ENCODE results near the gene PRDX6.
"Not testable (repeated sequence)": the region's sequence is repeated elsewhere in the genome, so short reads cannot be mapped to it uniquely, and the experiment has no call there.

PRDX6 gene

GRCh38 chr1:173475564-173476196 is 1.5 kb upstream of the PRDX6 start:
- H3K4me1 ChIP-seq = peaks cover 14% of the 10 kb centered on the region
- H3K36me3 ChIP-seq (replicated peaks) = peaks cover 14% of the 10 kb centered on the region
- in situ Hi-C loops (cut with MboI; ENCODE audit: low sequenced_read_pairs) = no loop called here
- peak overlapping the region; percentile 87 for H3K4me3 ChIP-seq
- H3K9me3 ChIP-seq = peaks cover 2% of the 10 kb centered on the region
- DNase-seq (ENCODE audit: low spot score in 2 of 2) = peak; percentile 20 to 21
- H3K27me3 ChIP-seq (ENCODE audit: low read depth) = no peaks in the 10 kb centered on the region

- peaks cover 20% of the 10 kb centered on the region for H3K36me3 ChIP-seq (replicated peaks)
- DNase-seq (ENCODE audit: low spot score in 2 of 2) = no peak
- peaks cover 14% of the 10 kb centered on the region for H3K4me1 ChIP-seq
Measured at GRCh38 chr1:173476197-173476664, 904 bp upstream of the PRDX6 start.

GRCh38 chr1:173476665-173477285 is 360 bp upstream of the PRDX6 start:
- Histone ChIP-seq H3K4me1 (peaks cover 14% of the 10 kb centered on the region), H3K9me3 (no peaks in the 10 kb centered on the region), H3K27me3 (ENCODE audit: low read depth) (no peaks in the 10 kb centered on the region), H3K4me3 (peak overlapping the region; percentile 87), H3K36me3 (replicated peaks) (peaks cover 25% of the 10 kb centered on the region)
- in situ Hi-C loops (cut with MboI; ENCODE audit: low sequenced_read_pairs) = no loop called here
- peak; percentile 90 to 93 for DNase-seq (ENCODE audit: low spot score in 2 of 2)

More at GRCh38 chr1:173476197-173476664, 904 bp upstream of the PRDX6 start:
- peak overlapping the region; percentile 87 for H3K4me3 ChIP-seq
- H3K27me3 ChIP-seq (ENCODE audit: low read depth) = no peaks in the 10 kb centered on the region
- in situ Hi-C loops (cut with MboI; ENCODE audit: low sequenced_read_pairs) = no loop called here
- H3K9me3 ChIP-seq = no peaks in the 10 kb centered on the region; the same call in 1 of the 2 replicates

- peaks cover 39% of the 10 kb centered on the region for H3K36me3 ChIP-seq (replicated peaks)
- no peaks in the 10 kb centered on the region for H3K27me3 ChIP-seq (ENCODE audit: low read depth)
- peaks cover 14% of the 10 kb centered on the region for H3K4me1 ChIP-seq
- H3K9me3 ChIP-seq = no peaks in the 10 kb centered on the region
- in situ Hi-C loops (cut with MboI; ENCODE audit: low sequenced_read_pairs) = no loop called here
- peak overlapping the region; percentile 87 for H3K4me3 ChIP-seq
- DNase-seq (ENCODE audit: low spot score in 2 of 2) = peak; percentile 27 to 32
Measured at GRCh38 chr1:173478094-173478674, 1.0 kb downstream of the PRDX6 start.

- in situ Hi-C loops (cut with MboI; ENCODE audit: low sequenced_read_pairs) = no loop called here
- peak overlapping the region; percentile 87; the same call in 1 of the 2 replicates for H3K4me3 ChIP-seq
- no peak for DNase-seq (ENCODE audit: low spot score in 2 of 2)
- peaks cover 14% of the 10 kb centered on the region for H3K4me1 ChIP-seq
- H3K36me3 ChIP-seq (replicated peaks) = peaks cover 50% of the 10 kb centered on the region
- H3K27me3 ChIP-seq (ENCODE audit: low read depth) = no peaks in the 10 kb centered on the region
- H3K9me3 ChIP-seq = no peaks in the 10 kb centered on the region
Measured at GRCh38 chr1:173479649-173480048, 2.5 kb downstream of the PRDX6 start.

GRCh38 chr1:173481195-173481772 is 4.1 kb downstream of the PRDX6 start:
- no peaks in the 10 kb centered on the region for H3K9me3 ChIP-seq
- H3K4me1 ChIP-seq = peaks cover 14% of the 10 kb centered on the region
- H3K4me3 ChIP-seq = no peak overlapping the region
- peaks cover 66% of the 10 kb centered on the region for H3K36me3 ChIP-seq (replicated peaks)
- no peak for DNase-seq (ENCODE audit: low spot score in 2 of 2)
- H3K27me3 ChIP-seq (ENCODE audit: low read depth) = no peaks in the 10 kb centered on the region
- in situ Hi-C loops (cut with MboI; ENCODE audit: low sequenced_read_pairs) = no loop called here

- in situ Hi-C loops (cut with MboI; ENCODE audit: low sequenced_read_pairs) = no loop called here
- H3K4me1 ChIP-seq = peaks cover 14% of the 10 kb centered on the region
- peaks cover 77% of the 10 kb centered on the region for H3K36me3 ChIP-seq (replicated peaks)
- DNase-seq (ENCODE audit: low spot score in 2 of 2) = no peak
- no peaks in the 10 kb centered on the region for H3K9me3 ChIP-seq
- no peak overlapping the region for H3K4me3 ChIP-seq
- no peaks in the 10 kb centered on the region for H3K27me3 ChIP-seq (ENCODE audit: low read depth)
Measured at GRCh38 chr1:173482683-173483082, 5.5 kb downstream of the PRDX6 start.

- peaks cover 89% of the 10 kb centered on the region for H3K36me3 ChIP-seq (replicated peaks)
- no peak for DNase-seq (ENCODE audit: low spot score in 2 of 2)
- peaks cover 14% of the 10 kb centered on the region for H3K4me1 ChIP-seq
- in situ Hi-C loops (cut with MboI; ENCODE audit: low sequenced_read_pairs) = no loop called here
- no peak overlapping the region for H3K4me3 ChIP-seq
- no peaks in the 10 kb centered on the region for H3K27me3 ChIP-seq (ENCODE audit: low read depth)
- H3K9me3 ChIP-seq = no peaks in the 10 kb centered on the region
Measured at GRCh38 chr1:173484276-173484675, 7.1 kb downstream of the PRDX6 start.

GRCh38 chr1:173485401-173485800 is 8.3 kb downstream of the PRDX6 start:
- H3K4me3 ChIP-seq = no peak overlapping the region
- DNase-seq (ENCODE audit: low spot score in 2 of 2) = no peak
- H3K27me3 ChIP-seq (ENCODE audit: low read depth) = no peaks in the 10 kb centered on the region
- peaks cover 14% of the 10 kb centered on the region for H3K4me1 ChIP-seq
- H3K9me3 ChIP-seq = no peaks in the 10 kb centered on the region
- in situ Hi-C loops (cut with MboI; ENCODE audit: low sequenced_read_pairs) = no loop called here
- H3K36me3 ChIP-seq (replicated peaks) = peaks cover 81% of the 10 kb centered on the region

GRCh38 chr1:173488001-173488400 is 10.9 kb downstream of the PRDX6 start:
- peaks cover 14% of the 10 kb centered on the region for H3K4me1 ChIP-seq
- DNase-seq (ENCODE audit: low spot score in 2 of 2) = no peak
- in situ Hi-C loops (cut with MboI; ENCODE audit: low sequenced_read_pairs) = no loop called here
- H3K9me3 ChIP-seq = no peaks in the 10 kb centered on the region
- peaks cover 55% of the 10 kb centered on the region for H3K36me3 ChIP-seq (replicated peaks)
- no peaks in the 10 kb centered on the region for H3K27me3 ChIP-seq (ENCODE audit: low read depth)
- no peak overlapping the region for H3K4me3 ChIP-seq

GRCh38 chr1:173489149-173489600 is 12.0 kb downstream of the PRDX6 start:
- Histone ChIP-seq H3K4me1 (peaks cover 14% of the 10 kb centered on the region), H3K36me3 (replicated peaks) (peaks cover 46% of the 10 kb centered on the region), H3K27me3 (ENCODE audit: low read depth) (no peaks in the 10 kb centered on the region), H3K4me3 (no peak overlapping the region), H3K9me3 (no peaks in the 10 kb centered on the region)
- DNase-seq (ENCODE audit: low spot score in 2 of 2) = peak; percentile 81 to 95
- in situ Hi-C loops (cut with MboI; ENCODE audit: low sequenced_read_pairs) = no loop called here

GRCh38 chr1:173489929-173490328 is 12.8 kb downstream of the PRDX6 start:
- Histone ChIP-seq H3K4me1 (peaks cover 14% of the 10 kb centered on the region), H3K27me3 (ENCODE audit: low read depth) (no peaks in the 10 kb centered on the region), H3K36me3 (replicated peaks) (peaks cover 40% of the 10 kb centered on the region), H3K9me3 (no peaks in the 10 kb centered on the region), H3K4me3 (no peak overlapping the region)
- in situ Hi-C loops (cut with MboI; ENCODE audit: low sequenced_read_pairs) = no loop called here
- no peak for DNase-seq (ENCODE audit: low spot score in 2 of 2)

- Histone ChIP-seq H3K9me3 (no peaks in the 10 kb centered on the region), H3K36me3 (replicated peaks) (peaks cover 25% of the 10 kb centered on the region), H3K4me3 (no peak overlapping the region), H3K4me1 (peaks cover 14% of the 10 kb centered on the region), H3K27me3 (ENCODE audit: low read depth) (no peaks in the 10 kb centered on the region)
- no peak for DNase-seq (ENCODE audit: low spot score in 2 of 2)
- in situ Hi-C loops (cut with MboI; ENCODE audit: low sequenced_read_pairs) = no loop called here
Measured at GRCh38 chr1:173491508-173491907, 14.4 kb downstream of the PRDX6 start.

- H3K9me3 ChIP-seq; H3K27me3 ChIP-seq (ENCODE audit: low read depth); in situ Hi-C loops (cut with MboI; ENCODE audit: low sequenced_read_pairs); H3K4me3 ChIP-seq; DNase-seq (ENCODE audit: low spot score in 2 of 2); H3K36me3 ChIP-seq (replicated peaks): not testable (repeated sequence)
- H3K4me1 ChIP-seq = peaks cover 14% of the 10 kb centered on the region
Measured at GRCh38 chr1:173493125-173493524, 16.0 kb downstream of the PRDX6 start.

Measured in HAP-1 (cell line).